Dedifferentiated amniotic fluid mesenchymal stem cell (primary cell): ENCODE results near the gene PKD1.
A peak's percentile ranks its signal among the peaks of the same experiment; 100 is the strongest.

Source experiments
- DNase-seq: peaks from one replicate; pipeline ENCODE4 v3.0.0-alpha.2; 2016; ENCODE audit errors: extremely low spot score

Gene PKD1

DNA sequence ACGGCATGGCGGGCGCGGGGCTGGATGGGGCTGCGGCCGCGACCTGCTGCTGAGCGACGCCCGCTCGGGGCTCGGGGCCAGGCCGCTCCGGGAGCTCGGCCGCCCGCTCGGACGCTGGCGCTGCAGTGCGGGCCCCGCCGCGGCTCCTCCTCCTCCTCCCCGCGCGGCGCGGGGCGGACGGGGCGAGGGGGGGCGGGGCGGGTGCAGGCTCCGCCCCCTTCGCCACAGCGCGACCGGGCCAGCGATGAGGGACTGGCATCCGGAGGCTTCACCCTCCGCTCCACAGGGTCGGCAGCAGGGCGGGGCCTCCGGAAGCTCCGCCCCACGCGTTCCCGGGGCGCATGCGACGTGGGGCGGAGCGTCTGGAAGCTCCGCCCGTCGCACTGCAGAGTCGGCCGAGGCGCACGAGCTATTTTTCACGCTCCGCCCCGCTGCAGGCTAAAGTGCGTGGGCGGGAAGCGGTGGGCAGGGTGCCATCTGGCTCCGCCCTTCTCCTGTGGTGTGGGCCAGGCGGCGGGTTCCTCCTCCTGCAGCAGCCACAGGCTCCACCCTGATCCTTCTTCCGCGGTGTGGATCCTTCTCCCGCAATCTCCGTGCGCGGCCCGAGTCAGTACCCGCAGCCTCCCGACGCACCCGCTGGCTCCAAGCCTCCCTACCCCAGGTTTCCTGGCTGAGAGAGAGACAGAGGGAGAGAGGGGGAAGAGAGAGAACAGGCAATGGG lies at the start of gene PKD1:
Gene PKD1 (minus strand): TSS at position 129 of the 721 bp plus-strand sequence. CDS start 209 bp downstream, outside the sequence.
- peak; percentile 68 for DNase-seq

DNA sequence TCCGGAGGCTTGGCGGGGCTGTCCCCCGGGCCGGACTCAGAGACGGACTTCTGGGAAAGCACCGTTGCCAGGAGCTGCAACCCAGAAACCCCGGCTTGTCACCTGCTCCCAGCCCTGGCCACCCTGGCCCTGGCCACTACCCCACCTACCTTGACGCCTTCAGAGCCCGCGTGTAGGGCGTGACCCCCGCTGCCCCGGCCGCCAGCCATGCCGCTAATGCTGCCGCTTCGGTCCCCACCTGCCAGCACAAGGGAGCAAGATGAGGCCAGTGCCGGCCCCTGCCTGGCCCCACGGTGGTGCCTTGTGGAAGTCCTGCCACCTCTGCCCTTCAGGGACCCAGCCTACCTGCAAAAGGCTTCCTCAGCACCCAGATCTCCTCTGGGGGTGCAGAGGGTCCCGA lies 49.3 kb upstream of the PKD1 start:
- DNase-seq = no peak

DNA sequence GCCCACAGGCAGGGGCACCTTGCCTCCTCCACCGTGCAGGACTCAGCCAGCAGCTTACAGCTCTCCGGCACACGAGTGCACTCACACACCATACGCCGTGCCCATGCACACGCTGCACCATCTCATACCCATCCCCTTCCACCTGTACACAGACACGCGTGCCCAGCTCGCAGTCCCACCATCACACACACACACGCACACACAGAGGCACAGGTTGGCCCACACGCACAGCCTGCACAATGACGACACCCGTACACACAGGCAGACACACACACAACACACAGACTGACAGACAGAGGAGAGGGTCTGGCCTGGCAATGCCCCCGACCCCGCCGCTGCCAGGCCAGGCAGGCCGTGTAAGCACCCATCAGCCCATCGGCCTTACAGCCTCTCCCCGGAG lies 48.6 kb upstream of the PKD1 start:
- no peak for DNase-seq

DNA sequence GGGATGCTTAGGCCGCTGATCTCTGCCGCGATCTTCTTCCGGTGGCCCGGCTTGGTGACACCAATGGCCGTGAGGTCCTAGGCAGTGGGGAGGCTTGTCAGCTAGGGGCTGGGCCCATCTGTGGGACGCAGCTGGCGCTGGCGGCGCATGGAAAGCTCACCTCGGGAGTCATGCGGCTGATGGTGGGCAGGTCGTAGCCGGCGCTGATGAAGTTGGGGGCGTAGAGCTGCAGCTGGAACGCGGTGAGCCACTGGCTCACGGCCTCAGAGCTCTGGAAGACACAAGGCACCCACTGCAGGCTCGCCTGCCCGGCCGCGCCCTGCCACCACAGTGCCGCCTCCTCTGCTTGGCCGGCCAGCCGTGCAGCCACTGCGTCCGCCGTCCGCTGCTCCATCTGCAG lies 48.0 kb upstream of the PKD1 start:
- no peak for DNase-seq

DNA sequence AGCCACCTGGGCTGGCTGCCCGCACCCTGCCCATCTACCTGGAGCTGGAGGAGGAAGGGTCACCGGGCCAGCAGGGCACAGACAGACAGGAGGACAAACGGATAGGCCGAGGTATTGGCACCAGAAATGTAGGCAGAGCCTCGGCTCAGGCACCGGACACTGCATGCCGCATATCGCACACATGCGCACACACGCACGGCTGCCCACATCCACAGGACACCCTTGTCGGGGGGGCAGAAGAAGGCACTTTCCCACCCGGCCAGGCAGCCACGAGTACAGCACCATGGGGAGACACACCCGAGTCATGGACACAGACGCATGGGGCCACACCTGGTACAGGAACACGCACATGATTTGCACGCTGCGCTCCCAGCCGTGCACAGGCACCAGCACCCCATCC lies 46.3 kb upstream of the PKD1 start:
- no peak for DNase-seq

DNA sequence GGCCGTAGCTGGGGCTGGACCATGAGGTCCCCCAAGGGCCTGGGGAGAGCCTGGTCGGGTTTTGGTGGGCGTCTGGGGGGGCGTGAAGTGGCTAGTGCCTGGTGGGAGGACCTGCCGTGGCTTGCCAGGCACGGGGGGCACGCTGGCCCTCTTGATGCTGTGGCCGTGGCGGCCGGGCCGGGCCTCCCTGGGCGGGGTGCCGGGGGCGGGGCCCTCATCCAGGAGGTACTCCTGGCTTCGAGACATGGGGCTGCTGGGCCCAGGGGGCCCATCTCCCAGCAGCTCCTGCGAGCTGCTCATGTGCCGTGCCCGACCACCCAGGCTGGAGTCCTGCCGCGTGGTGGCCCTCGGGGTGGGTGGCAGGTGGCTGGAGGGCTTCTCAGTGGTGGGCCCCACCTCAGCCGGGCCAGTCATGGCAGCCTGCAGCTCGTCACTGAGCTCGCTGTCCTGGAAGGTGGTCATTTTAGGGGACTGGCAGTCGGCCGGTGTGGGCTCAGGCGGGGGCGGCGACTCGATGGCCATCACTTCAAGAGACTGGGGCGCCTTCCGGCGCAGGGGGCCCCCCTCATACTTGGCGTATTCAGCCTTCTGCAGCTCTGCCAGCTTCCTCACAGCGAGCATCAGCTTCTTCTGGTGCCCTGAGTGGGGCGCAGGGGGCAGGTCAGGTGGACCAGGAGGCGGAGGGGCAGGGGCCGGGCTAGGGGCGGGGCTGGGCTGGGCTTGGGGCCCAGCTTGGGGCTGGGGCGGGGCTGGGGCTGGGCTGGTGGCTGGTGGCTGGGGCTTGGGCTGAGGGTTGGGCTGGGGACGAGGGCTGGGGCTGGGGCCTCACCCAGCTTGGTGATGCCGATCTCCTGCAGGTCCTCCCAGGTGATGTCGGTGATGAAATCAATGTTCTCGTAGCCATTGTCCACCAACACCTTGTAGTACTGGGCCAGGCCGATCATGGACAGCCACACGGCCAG lies 45.5 kb upstream of the PKD1 start:
- DNase-seq = no peak

DNA sequence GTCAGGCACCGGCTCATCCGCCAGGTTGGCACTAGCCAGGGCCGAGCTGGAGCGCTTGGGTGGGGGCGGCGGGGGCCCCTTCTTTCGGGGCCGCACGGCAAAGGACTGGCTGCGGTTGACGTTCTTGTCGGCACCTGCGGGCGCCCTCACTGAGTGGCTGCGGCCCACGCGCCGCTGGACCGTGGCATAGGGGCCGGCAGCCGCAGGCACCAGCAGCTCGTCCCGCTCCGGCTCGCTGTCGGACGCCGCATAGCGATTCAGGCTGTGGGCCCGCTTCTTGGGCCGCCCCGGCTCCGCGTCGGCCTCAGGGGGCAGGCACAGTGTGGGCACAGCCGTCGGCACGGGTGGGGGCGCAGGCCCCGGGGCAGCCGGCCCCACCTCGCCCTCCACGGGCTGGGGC lies 44.8 kb upstream of the PKD1 start:
- no peak for DNase-seq

DNA sequence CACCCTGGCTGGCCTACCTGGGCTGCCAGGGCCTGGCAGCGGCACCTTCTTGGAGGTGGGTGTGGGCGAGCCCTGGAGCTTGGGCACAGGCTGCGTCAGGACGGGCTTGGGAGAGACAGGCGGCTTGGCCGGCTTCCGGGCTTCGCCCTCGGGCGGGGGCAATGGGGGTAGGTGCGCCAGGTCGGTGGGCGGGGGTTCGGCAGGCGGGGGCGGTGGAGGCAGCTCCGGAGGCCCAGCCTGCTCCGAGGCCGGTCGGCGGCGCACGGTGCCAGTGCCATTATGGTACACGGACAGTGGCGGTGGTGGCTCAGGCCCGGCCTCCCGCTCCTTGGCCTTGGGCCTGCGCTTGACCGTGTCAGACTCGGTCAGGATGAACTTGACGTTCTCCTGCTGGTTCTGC lies 43.9 kb upstream of the PKD1 start:
- no peak for DNase-seq

DNA sequence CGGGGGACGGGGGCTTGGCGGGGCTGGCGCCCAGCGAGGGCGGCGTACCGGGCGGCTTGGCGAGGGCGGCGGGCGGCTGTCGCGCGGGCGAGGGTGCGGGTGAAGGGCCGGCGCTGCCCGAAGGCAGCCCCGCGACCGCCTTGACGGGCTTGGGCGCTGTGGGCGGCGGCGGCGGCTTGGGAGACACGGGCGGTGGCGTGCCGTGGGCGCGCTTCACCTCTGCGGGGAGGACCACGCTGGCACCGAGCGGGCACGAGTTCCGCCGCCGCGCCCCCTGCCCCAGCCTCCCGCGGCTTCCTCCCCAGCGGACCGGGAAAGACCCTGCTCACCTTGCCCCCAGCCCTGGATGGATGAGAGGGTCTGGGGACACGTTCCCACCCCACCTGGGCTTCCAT lies 43.4 kb upstream of the PKD1 start:
- no peak for DNase-seq

DNA sequence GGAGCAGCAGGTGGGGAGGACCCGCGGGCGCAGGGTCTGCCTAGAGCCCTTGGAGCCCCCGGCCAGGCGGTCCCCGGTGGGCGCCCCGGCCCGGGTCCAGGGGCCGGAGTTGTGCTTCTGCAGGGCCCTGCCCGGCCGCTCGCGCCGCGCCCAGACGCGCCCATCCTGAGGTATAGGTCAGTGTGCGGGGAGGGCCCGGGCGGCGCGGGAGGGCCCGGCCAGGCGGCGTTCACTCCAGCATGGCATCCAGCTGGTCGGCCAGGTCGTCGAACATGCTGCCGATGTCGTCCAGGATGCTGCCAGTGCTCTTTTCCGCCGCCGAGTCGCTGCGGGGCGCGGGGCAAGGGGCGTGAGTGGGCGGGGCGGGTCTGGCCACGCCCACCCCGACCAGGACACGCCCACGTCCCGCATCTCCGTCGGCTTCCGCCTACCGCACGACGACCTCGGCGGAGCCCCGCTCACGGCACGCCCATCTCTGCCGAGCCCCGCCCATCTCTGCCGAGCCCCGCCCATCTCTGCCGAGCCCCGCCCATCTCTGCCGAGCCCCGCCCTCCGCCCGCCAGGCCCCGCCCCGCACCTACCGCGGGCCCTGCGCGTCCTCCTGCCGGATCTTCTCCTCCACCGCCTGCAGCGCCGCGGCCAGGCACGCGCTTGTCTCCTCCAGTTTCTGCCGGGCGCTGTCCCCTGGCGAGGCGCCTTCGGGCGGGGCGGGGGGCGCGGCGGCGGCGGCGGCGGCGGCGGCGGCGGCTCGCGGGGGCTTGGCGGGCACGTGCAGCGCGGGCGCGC lies 42.8 kb upstream of the PKD1 start:
- no peak for DNase-seq

DNA sequence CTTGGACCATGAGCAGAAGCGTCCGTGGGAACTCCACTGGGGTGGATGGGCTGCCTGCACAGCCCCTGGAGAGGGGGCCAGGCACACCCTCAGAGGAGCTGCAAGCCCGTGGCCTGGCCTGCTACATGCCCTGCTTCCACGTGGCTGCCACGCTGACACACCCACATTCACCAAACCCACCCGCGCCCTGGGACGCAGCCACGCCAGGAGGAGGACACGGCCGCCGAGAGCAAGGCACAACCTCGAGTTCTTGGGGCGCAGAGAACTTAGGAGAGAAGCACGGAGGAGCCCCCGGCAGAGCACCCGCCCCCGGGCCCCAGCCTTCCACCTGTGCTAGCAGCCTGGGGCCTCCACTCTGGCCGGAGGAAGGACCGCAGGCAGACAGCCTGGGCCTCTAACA lies 41.9 kb upstream of the PKD1 start:
- no peak for DNase-seq

DNA sequence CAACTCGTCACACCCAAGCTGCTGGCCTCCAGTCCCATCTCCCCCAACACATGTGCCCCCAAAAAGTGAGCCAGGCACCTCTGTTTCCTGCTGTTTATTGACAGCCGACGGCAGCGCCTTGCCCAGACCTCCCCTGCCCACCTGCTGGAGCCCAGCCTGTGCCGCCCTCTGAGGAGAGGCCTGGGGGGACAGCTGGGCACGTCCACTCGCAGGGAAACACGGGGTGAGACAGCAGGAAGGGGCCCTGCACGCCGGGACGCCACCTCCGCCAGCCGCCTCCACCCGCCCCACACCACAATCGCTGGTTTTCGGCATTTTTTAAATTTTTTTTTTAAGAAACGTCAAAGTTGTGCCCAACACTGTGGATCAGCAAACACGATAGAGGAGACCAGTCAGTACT lies 41.4 kb upstream of the PKD1 start:
- no peak for DNase-seq

DNA sequence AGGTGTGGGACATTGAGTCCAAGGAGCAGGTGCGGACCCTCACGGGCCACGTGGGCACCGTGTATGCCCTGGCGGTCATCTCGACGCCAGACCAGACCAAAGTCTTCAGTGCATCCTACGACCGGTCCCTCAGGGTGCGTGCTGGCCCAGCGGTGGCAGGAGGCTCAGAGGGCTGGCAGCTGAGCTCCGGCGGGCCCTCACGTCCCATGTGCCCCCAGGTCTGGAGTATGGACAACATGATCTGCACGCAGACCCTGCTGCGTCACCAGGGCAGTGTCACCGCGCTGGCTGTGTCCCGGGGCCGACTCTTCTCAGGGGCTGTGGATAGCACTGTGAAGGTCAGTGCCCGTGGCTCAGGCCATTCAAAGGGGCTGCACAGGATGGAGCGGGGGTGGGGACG lies 40.3 kb upstream of the PKD1 start:
- no peak for DNase-seq

DNA sequence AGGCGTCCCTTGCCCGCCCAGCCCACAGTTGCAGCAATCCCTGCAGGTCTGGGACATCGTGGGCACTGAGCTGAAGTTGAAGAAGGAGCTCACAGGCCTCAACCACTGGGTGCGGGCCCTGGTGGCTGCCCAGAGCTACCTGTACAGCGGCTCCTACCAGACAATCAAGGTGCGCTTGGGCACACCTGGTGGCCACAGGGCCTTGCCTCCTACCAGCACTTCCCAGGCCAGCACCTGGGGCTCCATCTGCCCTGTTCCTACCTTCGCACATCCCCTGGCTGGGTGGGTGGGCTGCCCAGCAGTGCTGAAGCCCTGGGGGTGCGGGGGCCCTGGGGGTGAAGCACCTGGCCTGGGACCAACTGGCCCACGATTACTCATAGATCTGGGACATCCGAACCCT lies 39.8 kb upstream of the PKD1 start:
- DNase-seq = no peak

DNA sequence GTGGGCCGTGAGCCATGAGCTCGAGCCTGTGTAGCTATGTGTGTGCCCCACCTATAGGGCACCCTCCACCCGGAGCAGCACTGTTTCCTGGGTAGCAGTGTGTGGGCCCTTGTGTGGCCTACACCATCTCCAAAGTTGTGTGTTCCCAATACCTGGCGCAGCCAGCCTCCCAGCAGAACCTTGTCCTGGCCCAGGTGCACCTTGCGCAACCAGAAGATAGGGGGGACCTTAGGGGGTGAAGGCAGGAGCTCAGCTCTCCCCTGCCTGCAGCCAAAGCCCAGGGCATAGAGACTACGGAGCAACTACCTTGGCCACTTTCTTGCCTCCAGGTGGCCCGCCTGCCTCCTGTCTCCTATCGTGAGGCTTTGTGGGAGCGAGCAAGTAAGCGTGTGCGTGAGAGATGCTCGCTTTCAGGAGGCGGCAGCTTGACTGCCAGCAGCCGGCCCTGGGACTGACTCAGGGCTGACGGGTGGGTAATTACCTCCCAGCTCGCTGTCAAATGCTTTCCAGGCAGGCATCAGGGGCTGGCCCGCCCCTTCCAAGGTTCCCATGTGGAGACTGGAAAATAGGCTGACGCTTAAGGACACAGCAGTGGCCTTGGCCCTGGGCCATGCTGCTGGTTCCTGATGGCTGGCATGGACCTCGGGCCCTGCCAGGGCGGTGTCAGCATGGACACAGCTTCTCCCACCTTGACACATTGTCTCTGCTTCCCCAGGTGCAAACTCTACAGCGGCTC lies 38.9 kb upstream of the PKD1 start:
- no peak for DNase-seq

DNA sequence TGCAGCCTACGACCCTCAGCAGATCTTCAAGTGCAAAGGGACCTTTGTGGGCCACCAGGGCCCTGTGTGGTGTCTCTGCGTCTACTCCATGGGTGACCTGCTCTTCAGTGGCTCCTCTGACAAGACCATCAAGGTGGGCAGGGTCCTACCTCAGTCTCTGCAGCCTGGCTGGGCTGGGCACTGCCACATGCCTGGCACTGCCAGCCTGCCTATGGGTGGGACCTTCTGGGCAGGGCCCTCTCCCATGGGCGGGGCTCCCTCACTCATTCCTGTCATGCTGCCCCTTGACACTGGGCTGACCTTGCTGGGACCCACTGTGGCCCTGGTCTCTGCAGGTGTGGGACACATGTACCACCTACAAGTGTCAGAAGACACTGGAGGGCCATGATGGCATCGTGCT lies 38.2 kb upstream of the PKD1 start:
- DNase-seq = no peak

DNA sequence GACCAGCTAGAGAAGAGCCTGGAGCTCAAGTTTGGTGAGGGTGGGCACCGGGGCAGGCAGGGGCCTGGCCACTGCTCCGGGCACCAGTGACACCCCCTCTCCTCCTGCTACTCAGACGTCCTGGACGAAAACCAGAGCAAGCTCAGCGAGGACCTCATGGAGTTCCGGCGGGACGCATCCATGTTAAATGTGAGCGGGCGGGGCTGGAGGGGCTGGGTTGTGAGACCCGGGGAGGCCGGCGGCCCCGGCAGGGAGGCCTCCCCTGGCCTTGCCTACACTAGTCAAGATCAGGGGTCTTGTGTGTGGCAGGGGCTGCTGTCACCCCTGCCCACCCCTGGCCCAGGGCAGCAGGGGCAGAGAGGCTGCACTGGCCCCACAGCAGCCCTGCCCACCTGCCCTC lies 37.7 kb upstream of the PKD1 start:
- no peak for DNase-seq

DNA sequence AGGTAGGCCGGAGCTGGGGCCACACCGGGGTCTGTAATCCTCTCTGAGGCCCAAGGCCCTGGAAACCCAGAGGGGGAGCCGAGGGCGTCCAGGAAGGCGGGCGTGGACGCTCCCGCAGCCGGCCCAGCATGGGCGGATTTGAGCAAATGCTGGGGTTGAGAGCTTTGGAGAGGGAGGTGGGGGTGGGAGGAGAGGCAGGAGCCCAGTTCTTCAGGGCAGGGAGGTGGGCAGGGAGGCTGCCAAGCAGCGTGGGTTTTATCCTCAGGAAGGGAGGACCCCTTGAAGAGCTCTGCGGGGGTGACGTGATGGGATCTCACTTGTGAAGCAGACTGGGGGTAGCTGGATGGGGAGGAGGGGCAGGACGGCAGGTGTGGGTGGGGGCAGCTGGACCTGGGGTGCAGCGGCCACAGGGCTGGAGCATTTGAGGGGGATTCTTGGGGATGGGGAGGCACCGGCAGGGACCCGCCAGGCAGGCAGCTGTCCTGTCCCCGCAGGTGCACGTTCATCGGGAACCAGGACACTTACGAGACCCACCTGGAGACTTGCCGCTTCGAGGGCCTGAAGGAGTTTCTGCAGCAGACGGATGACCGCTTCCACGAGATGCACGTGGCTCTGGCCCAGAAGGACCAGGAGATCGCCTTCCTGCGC lies 37.1 kb upstream of the PKD1 start:
- DNase-seq = no peak

DNA sequence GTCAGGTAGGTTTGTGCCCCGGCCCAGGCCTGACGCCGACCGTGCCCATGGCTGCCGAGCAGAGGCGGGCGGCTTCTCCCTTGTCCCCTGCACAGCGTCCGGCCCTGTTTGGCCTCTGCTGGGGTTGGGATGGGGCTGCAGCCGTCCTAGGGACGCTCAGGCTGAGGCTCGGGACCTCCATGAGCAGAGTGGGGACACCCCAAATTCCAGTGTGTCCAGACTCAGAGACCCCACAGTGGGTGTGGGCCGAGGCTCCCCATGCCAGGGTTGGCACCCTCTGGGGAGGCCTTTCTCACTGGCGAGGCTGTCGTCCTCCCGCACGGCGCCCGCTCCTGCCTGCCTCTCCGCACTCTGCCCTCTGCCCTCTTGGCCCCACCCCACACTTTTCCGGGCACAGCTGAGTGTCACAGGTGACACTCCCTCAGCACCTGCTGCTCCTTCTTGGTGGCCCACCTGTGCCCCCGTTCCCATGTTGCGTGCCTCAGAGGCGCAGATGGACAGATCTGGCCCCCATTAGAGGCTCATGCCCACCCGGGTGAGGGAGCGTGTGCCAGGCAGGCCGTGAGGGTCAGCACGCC lies 36.0 kb upstream of the PKD1 start:
- no peak for DNase-seq

DNA sequence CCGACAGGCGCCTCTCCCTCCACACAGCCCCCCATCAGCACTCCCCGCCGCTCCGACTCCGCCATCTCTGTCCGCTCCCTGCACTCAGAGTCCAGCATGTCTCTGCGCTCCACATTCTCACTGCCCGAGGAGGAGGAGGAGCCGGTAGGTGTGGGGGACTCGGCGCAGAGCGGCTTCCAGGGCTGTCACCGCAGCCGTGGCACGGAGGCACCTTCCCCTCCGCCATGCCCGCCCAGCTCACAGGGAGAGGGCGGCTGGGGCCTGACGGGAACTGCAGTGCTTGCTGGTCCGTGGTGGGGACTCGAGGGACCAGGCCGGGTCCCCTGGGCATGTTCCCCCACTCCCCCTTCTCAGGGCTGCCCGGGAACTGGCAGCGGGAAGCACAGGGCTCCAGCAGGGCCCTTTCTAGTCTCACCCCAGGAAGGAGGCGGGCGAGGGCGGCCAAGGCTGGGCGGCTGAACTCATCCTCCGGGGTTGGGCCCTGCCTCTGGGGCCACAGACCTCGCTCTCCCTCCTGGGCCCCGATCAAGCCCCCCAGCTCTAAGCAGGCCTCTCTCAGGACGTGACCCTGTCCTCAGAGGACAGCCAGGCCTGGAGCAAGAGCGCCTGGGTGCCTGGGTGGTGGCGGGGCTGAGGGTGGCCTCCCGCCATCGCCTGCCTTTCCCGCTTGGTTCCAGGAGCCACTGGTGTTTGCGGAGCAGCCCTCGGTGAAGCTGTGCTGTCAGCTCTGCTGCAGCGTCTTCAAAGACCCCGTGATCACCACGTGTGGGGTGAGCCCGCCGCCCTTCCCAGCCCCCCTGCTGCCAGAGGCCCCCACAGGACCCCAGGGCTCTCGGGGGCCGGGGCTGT lies 35.1 kb upstream of the PKD1 start:
- no peak for DNase-seq
